Measurements from ENCODE around the gene GALNTL6.

GALNTL6 gene

GRCh38 chr4:172619218-172619617, 806.0 kb downstream of the GALNTL6 start:
- no peak for TF ChIP-seq CTCF (IDR thresholded peaks at IDR 0.05; ENCODE audit: low read depth, low read length, missing control alignments)
- no peak for DNase-seq (ENCODE audit: extremely low read depth, low read depth)

GRCh38 chr4:172619798-172620197, 806.6 kb downstream of the GALNTL6 start:
- TF ChIP-seq CTCF (IDR thresholded peaks at IDR 0.05; ENCODE audit: low read depth, low read length, missing control alignments), result no peak
- DNase-seq (ENCODE audit: extremely low read depth, low read depth), result no peak
- no peak overlapping the region for H3K4me3 ChIP-seq (replicated peaks; ENCODE audit: low read depth, low read length)

More at GRCh38 chr4:172619218-172619617, 806.0 kb downstream of the GALNTL6 start:
- H3K4me3 ChIP-seq (replicated peaks; ENCODE audit: low read depth, low read length), result no peak overlapping the region

- no peak for DNase-seq (ENCODE audit: extremely low read depth, low read depth)
These were observed 815.1 kb downstream of the GALNTL6 start for GRCh38 chr4:172628263-172628662.

DNA sequence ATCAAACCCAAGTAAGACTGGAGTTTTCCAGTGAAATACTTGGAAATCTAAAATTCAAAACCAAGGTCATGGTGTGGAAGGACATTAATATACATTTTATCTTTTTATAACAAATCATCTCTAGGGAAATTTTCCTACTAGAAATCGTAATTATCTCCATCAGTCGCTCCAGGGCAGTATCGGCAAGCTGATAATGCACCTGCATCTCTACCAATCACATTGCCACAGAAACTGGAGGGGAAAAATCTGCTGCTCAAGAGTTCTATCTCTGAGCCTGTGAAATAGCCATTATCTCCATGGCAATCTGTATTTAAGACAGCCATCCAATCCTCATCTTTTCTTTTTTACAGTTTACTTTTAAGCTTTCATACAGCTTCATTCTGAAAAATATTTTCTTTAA, 817.1 kb downstream of the GALNTL6 start:
- H3K4me3 ChIP-seq (replicated peaks; ENCODE audit: low read depth, low read length), result no peak overlapping the region
- TF ChIP-seq CTCF (IDR thresholded peaks at IDR 0.05; ENCODE audit: low read depth, low read length, missing control alignments), result no peak
- DNase-seq (ENCODE audit: extremely low read depth, low read depth), result no peak

More at GRCh38 chr4:172628263-172628662, 815.1 kb downstream of the GALNTL6 start:
- H3K4me3 ChIP-seq (replicated peaks; ENCODE audit: low read depth, low read length), result no peak overlapping the region
- no peak for TF ChIP-seq CTCF (IDR thresholded peaks at IDR 0.05; ENCODE audit: low read depth, low read length, missing control alignments)

- DNase-seq (ENCODE audit: extremely low read depth, low read depth), result no peak
- TF ChIP-seq CTCF (IDR thresholded peaks at IDR 0.05; ENCODE audit: low read depth, low read length, missing control alignments), result no peak
- no peak overlapping the region for H3K4me3 ChIP-seq (replicated peaks; ENCODE audit: low read depth, low read length)
These were observed 818.6 kb downstream of the GALNTL6 start for GRCh38 chr4:172631832-172632231.

DNA sequence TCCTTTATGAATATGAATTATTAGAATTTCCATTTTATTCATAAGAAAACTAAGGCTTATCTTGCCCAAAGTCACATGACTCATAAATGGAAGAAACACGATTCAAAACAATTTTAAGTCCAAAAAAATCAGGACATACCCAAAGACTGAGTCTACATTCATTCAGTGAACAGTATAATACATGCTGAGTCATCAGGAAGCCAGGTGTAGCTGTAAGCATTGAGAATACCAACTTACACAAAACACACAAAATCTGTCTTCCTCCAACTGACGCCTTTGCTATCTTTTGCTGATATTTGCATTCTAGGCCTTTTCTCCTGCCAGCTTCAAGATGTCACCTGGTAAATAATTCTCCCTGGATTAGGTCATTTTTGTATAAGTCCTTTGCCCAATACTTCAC, 835.3 kb downstream of the GALNTL6 start:
- no peak overlapping the region for H3K4me3 ChIP-seq (replicated peaks; ENCODE audit: low read depth, low read length)
- no peak for TF ChIP-seq CTCF (IDR thresholded peaks at IDR 0.05; ENCODE audit: low read depth, low read length, missing control alignments)
- DNase-seq (ENCODE audit: extremely low read depth, low read depth), result no peak

DNA sequence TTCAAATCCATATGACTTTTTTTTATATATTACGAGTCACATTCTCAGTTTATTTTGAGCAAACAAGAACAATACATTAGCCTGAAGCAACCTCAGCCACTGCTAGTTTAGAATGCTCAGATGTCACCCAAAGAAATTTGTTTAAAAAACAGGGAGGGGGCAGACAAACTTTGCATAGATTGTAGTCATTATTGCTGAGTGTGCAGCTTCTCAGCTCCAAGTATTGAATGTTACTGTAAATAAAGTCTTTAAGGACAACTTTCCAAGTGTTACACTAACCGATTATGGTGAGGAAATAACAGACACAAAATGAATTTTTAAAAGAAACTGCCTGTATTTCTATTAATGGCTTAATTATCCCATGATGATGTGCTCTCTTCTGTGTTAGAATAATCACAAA, 835.9 kb downstream of the GALNTL6 start:
- no peak overlapping the region for H3K4me3 ChIP-seq (replicated peaks; ENCODE audit: low read depth, low read length)
- DNase-seq (ENCODE audit: extremely low read depth, low read depth), result no peak
- TF ChIP-seq CTCF (IDR thresholded peaks at IDR 0.05; ENCODE audit: low read depth, low read length, missing control alignments), result no peak
